GM18867 (cell line): ENCODE data around the gene ZNF45.
A peak's percentile ranks its signal among the peaks of the same experiment; 100 is the strongest.
"Not testable (repeated sequence)": the region's sequence is repeated elsewhere in the genome, so short reads cannot be mapped to it uniquely, and the experiment has no call there.

Source experiments
- ATAC-seq: cut with Tn5 transposase; IDR thresholded peaks from one replicate; pipeline ENCODE4 v1.9.1; 2021; ENCODE audit warnings: mild to moderate bottlenecking, moderate library complexity; ENCODE audit not compliant: unreplicated experiment

The ZNF45 gene

DNA sequence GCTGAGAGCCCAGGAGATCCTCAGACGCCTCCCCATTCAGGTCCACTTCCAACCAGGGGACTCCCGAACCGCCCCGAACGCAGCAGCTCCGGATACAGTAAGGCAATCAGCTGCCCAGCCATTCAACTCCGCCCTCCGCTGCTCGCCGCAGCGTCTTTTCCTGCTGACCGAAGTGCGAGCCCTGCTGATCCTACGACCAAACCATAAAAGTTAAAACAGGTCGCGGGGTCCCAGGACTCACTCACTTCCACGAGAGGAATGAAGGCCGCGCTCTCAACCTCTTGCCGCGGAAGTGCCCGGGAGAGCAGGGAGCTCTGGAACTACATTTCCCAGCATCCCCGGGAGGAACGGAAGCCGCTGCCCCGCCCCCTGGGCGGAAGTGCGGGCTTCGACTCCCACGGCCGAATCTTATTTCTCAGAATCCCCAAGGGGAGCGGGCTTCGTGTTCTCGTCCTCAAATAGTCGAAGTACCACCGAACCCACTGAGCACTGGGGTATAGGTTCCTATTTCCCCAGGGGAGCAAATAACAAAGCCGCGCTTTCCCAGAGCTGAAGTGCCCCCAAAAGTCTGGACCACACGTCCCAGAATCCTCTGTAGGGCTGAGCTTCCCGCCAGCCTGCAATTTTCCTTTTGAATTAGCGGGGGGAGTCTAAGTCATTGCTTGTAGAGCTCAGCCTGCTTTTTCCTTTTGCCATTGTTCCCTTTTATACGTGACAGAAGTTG lies at the start of gene ZNF45:
TSS of gene ZNF45 (minus strand) at position 298 of the 724 bp plus-strand sequence. CDS start 13,097 bp downstream, outside the sequence.
- peak; percentile 96 for ATAC-seq

DNA sequence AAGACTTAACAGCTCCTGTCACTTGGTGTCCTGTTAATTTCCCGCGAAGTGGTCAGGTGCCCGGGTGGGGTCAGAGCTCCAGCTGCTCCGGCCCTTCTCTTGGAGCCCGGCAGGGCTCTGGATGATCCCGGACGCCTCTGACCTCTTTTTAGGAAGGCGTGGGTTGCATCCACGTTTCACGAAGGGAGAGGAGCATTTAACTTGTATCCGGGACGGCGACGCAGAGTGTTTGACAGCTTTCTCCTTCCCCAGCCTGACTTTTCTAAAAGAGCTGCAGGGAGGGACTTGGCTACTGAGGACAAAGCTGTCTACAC lies 49.6 kb upstream of the ZNF45 start:
- ATAC-seq: no peak

DNA sequence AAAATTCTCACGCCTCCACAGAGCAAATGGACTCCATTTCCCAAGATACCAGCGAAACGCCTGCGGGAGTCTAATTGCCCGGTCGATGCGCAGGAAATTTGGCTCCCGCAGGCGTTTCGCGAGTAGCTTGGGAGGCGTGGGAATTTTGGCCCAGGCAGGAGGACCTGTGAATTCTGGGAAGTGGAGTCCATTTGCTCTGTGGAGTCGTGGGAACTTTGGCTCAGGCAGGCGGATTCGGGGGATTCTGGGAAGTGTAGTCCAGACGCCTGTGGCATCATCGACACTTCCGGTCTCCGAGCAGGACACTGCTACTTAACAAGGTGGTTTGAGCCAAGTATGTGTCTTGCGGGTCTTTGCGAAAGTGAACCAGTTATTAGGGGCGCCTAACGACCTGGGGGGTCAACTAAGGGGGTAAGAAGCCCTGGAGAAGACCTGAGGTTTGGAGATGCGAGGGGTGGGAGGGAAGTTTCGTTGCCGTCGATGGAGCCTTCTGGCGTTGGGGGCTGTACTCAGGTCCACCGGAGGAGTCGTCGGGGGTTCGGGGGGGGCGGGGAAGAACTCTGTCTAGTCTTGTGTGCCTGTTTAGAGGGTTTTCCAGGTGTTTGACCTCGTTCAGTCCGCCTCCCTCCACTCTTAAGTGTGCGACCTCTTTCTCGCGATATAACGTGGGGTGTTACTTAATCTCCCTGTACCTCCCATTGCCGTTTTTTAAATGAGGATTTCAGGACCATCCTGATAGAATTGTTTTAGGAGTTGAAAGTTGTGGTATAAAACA lies 49.0 kb upstream of the ZNF45 start, which contains the start of gene ZNF155:
TSS of gene ZNF155 (plus strand) at position 277 of the 775 bp plus-strand sequence. CDS start 4,356 bp downstream, outside the sequence.
- no peak for ATAC-seq

DNA sequence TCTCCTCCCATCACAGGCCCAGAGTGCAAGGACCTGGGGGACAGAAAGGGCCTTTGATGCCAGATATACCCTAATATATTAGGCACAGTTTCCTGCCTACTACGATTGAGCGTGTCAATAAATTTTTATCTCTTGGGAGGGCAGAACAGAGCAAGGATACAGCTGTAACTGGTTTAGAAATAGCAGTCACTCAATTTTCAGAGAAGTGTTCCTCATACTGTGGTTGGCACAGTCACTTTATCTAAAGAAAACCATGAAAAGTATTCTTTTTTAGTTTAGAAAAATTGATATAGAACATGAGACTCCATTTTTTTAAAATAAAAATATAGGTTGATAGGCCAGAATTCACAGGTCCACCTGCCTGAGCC lies 48.4 kb upstream of the ZNF45 start:
- ATAC-seq: no peak

DNA sequence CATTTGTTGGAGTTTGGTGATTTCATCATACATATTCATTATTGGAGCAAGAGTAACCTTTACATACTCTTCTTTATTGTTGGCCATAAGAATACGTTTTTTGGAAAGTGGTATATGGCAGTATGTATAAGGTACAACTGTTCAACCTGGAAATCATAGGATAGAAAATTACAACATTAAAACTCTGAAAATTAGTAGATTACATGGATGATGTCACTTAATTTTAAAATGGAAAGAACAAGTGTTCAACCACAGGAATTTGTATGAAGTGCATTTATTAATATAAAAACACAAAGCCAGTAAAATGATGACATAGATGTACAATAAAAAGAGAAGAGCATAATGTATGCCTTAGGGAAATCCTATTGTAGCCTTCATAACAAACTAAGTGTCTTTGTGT lies 41.6 kb upstream of the ZNF45 start:
- ATAC-seq: no peak

DNA sequence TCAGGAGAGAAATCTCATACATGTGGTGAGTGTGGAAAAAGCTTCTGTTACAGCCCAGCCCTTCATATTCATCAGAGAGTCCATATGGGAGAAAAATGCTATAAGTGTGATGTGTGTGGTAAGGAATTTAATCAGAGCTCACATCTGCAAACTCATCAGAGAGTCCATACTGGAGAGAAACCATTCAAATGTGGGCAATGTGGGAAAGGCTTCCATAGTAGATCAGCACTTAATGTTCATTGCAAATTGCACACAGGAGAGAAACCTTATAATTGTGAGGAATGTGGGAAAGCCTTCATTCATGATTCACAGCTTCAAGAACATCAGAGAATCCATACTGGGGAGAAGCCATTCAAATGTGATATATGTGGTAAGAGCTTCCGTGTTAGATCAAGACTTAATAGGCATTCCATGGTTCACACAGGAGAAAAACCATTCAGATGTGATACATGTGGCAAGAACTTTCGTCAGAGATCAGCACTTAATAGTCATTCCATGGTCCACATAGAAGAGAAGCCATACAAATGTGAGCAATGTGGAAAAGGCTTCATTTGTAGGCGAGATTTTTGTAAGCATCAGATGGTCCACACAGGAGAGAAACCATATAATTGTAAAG lies 31.1 kb upstream of the ZNF45 start:
- no peak for ATAC-seq

DNA sequence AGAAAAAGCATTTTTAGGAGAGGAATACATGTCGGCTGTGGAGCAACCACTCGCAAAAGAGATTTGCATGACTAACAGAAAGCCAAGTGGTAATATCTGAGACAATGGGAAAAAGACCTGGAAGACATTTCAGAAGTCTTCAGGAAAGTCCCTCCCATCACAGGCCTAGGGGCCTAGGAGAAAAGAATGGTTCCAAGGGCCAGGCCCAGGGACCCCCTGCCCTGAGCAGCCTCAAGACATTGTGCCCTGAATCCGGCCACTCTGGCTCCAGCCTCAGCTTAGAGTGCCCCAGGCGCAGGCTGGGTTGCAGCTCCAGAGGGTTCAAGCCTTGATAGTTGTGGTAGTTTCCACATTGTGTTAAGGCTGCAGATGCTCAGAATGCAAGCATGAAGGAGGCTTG lies 25.3 kb upstream of the ZNF45 start:
- ATAC-seq: no peak

DNA sequence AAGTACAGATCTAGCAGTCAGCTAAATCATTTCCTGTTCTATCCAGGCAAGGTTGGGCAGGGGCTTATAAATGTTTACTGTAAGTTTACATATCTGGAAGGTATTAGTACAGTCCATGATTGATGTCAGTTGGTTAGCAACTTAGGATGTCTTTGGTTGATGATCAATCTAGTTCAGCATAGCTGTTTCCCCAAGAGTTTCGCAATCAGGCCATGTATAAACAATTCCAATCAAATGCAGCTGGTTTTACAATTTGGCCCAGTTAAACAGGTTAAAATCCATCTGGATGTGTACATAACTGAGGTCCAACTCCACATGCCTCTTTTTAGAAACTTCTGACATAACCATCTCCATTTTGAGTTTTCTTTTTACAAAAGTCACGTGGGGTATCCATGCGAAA lies 22.8 kb upstream of the ZNF45 start:
- no peak for ATAC-seq

DNA sequence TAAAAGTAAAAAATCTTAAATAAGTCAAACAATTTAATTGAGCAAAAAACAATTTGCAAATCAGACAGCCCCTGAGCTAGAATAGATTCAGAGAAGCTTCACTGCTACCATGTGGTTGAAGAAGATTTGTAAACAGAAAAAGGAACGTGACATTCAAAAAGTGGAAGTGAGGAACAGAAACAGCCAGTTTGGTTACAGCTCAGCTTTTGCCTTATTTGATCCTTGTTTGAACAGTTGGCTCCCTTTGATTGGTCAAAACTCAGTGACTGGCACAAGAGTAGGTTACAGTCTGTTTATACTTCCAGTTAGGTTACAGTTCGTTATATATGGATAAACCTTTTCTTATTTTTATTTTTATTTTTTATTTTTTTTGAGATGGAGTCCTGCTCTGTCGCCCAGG lies 21.7 kb upstream of the ZNF45 start:
- no peak for ATAC-seq

DNA sequence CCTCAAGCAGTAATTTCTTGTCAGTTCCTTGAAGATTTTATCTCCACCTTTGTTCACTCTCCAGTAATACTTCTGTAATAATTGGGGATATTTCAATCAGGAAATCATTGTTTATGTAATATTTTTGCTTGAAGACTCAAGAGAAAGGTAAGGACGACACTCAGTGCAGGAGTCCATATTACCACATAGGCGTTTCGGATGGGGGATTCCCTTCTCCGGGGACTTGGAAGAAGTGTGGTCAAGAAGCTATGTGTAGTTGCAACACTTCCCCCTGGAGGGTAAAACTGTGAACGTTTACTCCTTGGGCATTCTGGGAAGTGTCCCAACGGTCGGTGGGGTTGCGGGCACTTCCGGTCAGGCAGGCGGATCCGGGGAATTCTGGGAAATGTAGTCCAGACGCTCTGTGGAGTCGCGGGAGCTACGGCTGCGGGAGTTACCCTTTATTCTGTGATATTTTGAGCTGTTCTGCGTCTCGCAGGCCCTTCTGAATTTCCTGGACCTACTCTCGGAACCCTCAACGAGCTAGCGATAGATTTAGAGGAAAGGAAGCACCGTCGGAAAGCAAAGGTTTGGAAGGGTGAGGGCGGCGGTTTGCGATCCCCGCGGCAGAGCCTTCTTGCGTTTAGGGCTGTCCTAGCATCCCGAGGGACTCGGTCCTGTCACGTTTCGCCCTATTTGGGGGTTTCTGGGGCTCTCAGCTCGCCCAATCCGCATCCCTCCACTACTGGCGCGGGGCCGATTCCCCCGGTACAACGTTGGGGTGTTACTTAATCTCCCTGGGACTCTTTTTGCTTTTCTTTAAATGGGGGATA lies 16.0 kb upstream of the ZNF45 start, which contains the start of gene ZNF221:
TSS of gene ZNF221 (plus strand) at position 395 of the 812 bp plus-strand sequence. CDS start 11,499 bp downstream, outside the sequence.
- peak; percentile 97 for ATAC-seq

DNA sequence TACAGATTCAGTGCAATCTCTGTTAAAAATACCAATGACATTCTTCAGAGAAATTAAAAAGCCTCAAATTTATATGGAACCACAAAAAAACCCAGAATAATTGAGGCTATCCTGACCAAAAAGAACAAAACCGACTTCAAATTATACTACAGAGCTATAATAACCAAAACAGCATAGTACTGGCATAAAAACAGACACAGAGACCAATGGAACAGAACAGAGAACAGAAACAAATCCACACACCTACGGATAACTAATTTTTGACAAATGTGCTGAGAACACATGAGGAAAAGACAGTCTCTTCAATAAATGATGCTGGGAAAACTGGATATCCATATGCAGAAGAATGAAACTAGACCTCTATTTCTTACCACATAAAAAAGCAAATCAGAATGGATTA lies 14.7 kb upstream of the ZNF45 start:
- ATAC-seq: not testable (repeated sequence)

DNA sequence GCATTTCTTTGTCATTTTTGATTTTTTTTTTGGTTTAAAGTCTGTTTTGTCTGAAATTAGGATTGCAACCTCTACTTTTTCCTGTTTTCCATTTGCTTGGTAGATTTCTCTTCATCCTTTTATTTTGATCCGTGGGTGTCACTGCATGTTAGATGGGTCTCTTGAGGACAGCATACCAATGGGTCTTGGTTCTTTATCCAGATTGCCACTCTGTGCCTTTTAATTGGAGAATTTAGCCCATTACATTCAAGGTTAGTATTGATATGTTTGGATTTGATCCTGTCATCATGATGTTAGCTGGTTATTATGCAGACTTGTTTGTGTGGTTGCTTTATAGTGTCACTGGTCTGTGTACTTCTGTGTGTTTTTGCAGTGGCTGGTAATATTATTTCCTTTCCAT lies 12.3 kb upstream of the ZNF45 start:
- not testable (repeated sequence) for ATAC-seq

DNA sequence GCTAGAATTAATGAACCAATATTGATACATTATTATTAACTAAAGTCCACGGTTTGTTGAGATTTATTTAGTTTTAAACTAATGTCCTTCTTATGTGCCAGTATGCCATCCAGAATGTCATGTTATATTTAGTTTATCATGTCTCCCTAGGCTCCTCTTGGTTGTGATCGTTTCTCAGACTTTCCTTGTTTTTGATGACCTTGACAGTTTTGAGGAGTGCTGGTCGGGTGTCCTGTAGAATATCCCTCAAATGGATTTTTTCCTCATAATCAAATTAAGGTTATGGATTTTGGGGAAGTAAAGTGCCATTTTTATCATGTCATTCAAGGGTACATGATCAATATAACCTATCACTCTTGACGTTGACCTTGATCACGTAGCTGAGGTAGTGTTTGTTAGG lies 6.1 kb upstream of the ZNF45 start:
- ATAC-seq: no peak

DNA sequence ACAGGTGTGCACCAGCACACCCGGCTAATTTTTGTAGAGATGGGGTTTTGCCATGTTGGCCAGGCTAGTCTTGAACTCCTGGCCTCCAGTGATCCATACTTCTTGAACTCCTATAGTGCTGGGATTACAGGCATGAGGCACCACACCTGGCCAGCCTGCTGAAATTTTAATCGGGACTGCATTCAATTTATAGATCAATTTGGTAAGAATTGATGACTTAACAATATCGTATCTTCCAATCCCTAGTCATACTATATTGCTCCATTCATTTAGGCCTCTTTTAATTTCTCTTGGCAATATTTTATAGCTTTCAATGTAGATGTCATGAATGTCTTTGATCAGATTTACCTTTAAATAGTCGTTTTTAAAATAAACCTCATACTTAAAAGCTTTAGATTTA lies 5.6 kb upstream of the ZNF45 start:
- no peak for ATAC-seq

DNA sequence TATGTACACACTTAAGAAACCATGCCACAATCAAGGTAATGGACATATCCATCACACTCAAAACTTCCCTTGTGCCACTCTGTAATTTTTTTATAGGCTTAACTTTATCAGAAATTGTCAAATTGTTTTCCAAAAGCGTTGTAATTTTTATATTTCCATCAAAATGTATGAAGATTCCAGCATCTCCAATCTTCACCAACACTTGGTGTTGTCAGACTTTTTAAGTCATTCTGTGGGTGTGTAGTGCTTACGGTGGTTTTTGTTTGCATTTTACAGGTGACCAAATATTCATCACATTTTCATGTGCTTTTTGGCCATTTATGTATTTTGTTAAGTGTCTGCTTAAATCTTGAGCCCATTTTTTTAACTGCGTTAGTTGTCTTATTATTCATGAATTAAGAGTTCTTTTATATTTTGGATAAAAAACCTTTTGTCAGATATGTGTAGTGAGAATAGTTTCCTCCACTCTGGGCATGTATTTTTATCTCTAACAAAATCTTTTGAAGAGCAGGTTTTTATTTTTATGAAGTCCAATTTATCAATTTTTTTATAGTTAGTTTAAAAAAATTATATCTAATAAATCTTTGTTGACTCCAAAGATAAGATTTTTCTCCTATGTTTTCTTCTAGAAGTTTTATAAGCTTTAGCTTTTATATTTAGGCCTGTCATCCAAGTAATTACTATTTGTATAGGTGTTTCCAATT lies 4.6 kb upstream of the ZNF45 start:
- ATAC-seq: no peak

DNA sequence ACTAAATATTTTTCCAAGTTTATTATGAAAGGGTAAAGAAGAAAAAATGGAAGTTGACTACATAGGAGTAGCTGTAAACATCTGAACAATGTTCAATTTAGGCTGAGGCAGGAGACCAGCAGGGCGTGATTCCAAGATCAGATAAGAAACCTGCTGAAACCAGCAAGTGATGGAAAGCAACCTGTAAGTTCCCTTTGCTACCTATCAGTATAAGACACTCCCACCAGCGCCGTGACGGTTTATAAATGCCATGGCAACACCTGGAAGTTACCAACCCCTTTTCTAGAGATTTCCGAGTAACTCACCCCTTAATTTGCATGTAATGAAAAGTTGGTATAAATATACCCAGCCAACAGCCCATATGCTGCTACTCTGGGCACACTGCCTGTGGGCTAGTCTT lies 1.1 kb upstream of the ZNF45 start:
- no peak for ATAC-seq

DNA sequence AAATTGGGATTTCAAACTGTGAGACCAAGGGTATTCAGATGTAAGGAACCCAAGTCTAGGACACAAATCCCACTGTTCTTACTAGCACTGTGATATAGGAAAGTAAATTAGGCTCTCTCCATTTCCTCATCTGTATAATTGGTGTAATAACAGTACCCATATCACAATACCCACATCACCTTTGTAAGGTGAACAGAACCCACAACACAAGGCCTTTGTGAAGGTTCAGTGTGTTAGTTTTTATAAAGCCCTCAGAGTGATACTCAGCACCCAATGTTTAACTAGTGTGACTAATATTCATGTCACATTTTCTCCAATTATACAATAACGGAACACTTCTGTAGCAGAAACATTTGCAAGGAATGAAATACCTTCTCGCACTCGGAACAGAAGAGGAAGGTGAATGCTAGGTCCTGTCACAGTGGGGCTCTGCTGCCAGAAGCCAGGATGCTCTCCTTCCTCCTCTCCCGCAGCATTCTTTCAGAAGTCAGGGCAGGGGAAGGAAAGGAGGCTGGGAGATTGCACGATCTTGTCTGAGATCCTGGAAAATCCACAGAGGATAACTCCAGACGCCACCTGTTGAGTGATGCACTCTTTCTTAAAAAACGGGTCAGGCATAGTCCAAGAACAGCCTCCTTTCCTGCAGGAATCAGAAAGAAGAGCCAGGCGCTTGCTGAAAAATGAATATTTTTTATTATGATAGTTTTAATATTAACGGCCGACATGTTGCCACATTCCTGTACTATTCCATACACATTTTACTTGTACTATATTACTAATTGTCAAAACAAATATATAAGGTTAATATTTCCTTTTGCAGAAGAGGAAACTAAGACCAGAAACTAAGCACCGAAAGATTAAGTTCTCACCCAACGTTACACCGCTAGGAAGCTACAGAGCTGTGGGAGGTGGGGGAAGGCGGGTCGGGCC lies 762 bp downstream of the ZNF45 start:
- ATAC-seq: no peak

DNA sequence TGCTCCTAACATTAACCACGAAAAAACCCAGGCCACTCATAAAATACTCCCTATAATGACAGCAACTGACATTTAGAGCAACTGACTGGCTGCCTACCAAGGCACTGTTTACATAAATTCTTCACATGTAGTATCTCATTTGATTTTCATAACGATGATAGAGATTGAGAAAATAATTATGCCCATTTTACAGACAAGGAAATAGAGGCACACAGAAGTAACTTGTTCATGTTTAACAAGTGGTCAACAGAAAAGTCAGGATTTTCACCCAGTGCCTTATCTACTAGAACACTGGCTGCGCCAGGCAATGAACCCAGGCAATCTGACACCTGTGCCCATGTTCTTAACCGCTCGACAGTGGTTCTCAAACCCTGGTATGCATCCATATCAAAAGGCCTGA lies 6.3 kb downstream of the ZNF45 start:
- no peak for ATAC-seq

DNA sequence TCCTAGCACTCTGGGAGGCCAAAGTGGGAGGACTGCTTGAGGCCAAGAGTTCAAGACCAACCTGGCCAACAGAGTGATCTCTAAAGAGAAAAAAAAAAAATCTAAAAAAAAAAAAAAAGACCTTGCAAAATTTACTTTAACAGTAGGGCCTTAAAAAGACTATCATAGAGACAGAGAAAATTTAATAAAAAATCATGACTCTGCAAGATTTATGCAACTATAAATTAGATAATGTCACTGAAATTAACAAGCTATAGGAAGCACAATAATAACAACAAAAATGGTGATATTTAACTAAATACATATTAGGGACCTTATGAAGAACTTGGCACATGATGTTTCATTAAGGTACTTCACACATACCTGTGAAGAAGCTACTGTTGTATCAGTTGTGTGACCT lies 11.2 kb downstream of the ZNF45 start:
- no peak for ATAC-seq
